Mucosa of gallbladder (tissue), 1 donor: ENCODE data around the gene PPIL6. TPM values are rescaled to one million over a fixed set of nuclear protein-coding genes. Genes with fewer than 3 reads are reported as not detected.
A peak's percentile ranks its signal among the peaks of the same experiment; 100 is the strongest.

Source experiments
- DNase-seq: peaks from one replicate; pipeline ENCODE4 v3.0.0-alpha.2; 2020; ENCODE audit warnings: low spot score
- total RNA-seq: library from RNA; stranded (reverse); gene quantifications from one replicate; pipeline ENCODE4 v1.2.1, GENCODE V29; 2021
- donor health status: DM: no; HTN: no; CAD: no.

The PPIL6 gene
- 2.6 TPM for total RNA-seq

GRCh38 chr6:109440331-109441068 lies at the start of gene PPIL6, which contains the start of gene SMPD2:
Gene PPIL6, minus strand, starts transcription at chr6:109440628. Its CDS starts 38 bp downstream, at chr6:109440590.
Gene SMPD2, plus strand, starts transcription at chr6:109440724. Its CDS starts 398 bp downstream, at chr6:109441122.
- peak; percentile 90 for DNase-seq

- DNase-seq = no peak
Observed at GRCh38 chr6:109488001-109488400, 47.6 kb upstream of the PPIL6 start.

GRCh38 chr6:109486068-109486467 lies 45.6 kb upstream of the PPIL6 start:
- DNase-seq = no peak

DNA sequence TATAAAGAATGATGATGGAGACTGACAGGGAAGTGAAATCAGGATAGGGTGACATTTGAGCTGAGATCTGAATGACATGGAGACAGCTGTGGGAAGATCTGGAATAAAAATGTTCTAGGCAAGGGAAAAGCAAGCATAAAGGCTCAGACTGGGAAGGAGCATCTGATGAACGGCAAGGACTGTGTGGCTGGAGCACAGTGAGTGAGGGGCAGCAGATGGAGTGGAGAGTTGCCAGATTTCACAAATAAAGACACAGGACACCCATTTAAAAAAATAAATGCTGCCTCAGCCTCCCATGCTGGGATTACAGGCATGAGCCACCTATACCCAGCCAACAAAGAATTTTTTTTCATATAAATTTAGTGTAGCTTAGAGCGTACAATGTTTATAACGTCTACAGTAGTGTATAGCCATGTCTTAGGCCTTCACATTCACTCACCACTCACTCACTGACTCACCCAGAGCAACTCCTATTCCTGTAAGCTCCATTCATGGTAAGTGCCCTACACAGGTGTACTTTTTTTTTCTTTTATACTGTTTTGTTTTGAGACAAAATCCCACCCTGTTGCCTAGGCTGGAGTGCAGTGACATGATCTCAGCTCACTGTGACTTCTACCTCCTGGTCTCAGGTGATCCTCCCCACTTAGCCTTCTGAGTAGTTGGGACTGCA lies 45.0 kb upstream of the PPIL6 start:
- no peak for DNase-seq

- no peak for DNase-seq
Observed at GRCh38 chr6:109484122-109484521, 43.7 kb upstream of the PPIL6 start.

GRCh38 chr6:109483735-109484057 lies 43.3 kb upstream of the PPIL6 start:
- no peak for DNase-seq

DNA sequence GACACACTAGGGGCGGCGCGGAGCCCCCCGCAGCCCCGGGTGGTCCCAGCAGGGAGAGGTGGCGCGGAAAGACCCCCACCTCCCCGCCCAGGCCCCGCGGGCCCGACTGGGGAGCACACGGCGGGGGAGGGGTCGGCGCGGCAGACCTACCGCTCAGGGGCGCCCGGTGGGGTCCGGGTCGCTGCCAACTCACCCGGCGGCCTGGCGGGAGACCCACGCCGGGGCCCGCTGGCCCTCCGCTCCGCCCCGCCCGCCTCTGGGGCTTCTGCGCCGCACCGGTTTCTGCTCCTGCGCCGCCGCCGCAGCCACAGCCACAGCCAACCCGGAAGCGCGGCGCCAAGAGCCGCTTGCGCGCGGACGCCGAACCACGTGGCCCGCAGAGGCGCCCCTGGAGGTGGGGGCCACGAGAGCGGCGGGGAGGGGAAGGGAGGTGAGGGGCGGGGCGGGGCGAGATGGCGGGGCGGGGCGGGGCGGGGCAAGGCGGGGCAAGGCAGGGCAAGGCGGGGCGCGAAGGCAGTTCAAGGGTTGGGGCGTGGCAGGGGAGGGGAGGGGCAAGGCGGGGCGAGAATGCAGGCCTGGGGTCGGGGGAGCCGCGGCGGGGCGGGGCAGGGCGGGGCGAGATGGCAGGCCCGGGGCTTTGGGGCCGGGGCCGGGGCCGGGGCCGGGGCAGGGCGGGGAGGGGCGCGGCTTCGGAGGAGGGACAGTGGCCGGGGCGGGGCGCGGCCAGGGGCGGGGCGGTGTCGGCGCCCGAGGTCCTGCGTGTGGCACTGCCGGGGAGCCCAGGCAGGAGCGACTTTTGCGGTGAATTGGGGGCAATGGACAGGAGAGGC lies 42.7 kb upstream of the PPIL6 start, which contains the start of gene ZBTB24:
ZBTB24 (minus strand) TSS at position 315 of the 830 bp plus-strand sequence. CDS start 1,193 bp downstream, outside the sequence.
- DNase-seq = peak; percentile 90

- DNase-seq = no peak
Observed at GRCh38 chr6:109480993-109481480, 40.6 kb upstream of the PPIL6 start.

GRCh38 chr6:109478841-109479624 lies 38.6 kb upstream of the PPIL6 start:
- no peak for DNase-seq

GRCh38 chr6:109478222-109478805 lies 37.9 kb upstream of the PPIL6 start:
- DNase-seq = no peak

DNA sequence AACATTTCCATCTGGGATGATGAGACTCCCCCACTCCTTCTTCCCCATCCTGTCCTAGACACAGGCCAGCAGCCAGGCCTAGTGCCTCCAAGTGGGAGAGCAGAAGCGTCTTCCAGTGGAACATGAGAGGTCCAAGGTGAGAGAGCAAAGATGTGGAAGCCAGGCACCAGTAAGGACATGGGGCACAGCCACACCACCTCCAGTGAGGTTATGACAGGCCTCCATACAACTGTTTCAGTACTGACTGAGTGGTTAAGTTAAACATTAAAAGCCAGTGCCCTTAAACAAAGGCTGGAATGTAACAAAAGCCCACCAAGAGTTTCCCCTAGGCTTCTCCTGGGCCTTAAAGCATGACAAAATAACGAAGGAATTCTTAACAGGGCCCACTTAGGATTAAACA lies 37.3 kb upstream of the PPIL6 start:
- no peak for DNase-seq

- DNase-seq = no peak
Observed at GRCh38 chr6:109477184-109477583, 36.8 kb upstream of the PPIL6 start.

DNA sequence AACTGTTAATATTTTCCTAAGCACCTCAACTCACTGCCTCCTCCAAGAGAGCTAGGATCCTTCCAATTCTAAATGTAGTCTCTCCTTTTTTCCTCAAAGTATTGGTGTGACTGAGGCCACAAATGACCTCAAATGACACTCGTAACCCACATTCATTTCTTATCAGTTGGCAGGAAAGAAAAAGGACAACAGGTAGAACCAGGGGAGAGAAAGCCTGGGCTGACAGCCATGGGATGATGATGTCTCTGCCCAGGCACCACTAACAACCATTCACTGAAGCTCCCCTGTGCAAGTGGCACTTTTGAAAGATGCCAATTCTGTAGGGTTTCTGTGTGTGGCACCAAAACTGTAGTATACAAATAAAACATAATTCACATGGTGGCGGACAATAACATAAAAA lies 35.2 kb upstream of the PPIL6 start:
- no peak for DNase-seq

DNA sequence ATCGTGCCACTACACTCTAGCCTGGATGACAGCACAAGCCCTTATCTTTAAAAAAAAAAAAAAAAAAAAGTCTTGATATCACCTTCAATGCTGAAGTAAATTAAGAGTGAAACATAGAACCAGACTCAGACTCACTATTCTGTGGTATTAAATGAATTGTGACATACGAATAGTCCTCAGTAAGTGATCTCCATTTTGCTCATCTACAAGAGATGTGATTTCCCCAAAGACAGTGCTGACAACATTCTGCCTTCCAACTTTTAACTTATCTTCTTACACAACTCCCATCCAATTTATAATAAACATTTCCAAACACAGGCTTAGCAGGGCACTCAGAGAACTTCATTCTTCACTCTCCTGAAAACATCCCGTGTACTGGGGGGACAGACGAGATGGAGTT lies 34.6 kb upstream of the PPIL6 start:
- no peak for DNase-seq

DNA sequence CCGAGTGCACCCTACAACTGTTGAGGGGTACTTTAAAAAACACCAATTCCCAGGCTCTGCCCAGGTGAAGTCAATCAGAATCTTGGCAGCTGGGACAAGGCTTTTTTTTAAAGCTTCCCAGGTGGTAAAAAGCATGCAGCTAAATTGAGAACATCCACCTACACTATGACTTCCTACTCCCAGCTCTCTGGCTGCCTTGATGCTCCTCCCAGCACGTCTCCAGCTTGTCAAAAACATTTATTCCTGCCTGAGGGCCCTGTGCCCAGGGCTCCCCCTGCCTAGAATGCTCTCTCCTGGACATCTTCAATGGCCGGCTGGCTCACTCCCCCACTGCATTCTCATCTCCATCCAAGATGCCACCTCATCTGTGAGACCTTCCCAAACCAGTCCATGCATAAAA lies 32.7 kb upstream of the PPIL6 start:
- DNase-seq = no peak

DNA sequence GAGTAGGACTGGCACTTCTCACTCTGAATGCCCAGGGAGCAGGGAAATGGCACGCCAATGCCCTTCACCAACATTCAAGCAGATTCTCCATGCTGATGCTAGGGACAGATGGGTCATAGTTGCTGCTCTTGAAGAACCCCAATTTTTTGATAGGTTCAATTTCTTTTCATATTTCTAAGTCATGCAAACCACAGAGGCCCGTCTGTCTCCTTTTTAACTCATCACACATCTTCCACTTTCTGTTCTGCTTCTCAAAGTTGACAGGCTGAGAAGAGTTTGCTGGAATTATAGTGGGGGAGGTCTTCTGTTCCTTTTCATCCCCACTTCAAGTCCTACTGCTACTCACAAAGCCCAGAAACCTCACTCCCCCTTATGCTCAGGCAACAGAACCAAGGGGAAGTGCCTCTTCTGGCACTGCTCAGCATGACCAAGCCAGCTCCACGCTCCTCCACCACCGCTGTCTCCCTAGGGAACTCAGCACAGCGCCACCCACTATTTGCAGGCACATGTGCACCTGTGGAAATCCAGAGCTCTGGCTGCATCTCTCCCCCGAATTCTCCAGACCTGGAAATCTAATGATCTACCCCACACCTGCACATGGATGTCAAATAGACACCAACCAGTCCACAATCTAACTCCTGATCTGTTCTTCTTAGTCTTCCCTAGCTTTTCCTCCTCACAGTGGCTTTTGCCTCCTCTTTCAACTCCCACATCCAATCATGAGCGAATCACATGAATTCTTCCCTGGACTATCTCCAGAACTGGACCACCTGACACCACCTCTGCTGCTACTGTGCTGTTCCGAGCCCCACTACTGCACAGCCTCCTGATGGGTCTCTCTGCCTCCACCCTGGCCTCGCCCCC lies 31.9 kb upstream of the PPIL6 start:
- no peak for DNase-seq

DNA sequence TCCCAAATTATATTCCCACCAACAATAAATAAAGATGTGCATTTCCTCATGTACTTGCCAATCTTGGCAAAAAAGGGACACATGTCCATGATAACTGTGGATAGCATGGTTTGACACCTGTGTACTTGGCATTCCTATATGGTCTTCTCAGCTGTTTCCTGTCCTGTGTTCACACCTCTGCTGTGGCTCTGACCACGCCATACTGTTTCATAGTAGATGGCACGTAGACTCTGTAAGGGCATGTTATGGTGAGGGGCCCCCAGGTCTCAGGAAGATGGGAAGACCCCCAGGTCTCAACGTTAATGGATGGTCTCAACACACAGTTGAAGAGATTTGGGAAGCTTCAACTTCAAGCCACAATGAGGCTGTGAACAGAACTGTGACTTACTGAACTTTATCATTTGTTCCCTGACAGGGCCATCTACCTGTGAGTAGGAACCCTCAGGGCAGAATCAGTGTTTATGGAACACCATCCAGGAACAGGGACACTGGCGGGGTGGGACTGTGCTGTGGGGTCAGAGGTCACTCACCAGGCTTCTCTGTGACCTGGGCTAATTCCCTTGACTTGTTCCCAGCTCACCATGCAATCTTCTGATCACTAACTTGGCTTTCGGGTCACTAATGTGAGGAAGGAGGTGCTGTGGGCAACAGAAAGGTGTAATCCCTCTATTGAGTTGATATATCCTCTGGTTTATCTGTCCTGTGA lies 30.8 kb upstream of the PPIL6 start:
- DNase-seq = no peak

DNA sequence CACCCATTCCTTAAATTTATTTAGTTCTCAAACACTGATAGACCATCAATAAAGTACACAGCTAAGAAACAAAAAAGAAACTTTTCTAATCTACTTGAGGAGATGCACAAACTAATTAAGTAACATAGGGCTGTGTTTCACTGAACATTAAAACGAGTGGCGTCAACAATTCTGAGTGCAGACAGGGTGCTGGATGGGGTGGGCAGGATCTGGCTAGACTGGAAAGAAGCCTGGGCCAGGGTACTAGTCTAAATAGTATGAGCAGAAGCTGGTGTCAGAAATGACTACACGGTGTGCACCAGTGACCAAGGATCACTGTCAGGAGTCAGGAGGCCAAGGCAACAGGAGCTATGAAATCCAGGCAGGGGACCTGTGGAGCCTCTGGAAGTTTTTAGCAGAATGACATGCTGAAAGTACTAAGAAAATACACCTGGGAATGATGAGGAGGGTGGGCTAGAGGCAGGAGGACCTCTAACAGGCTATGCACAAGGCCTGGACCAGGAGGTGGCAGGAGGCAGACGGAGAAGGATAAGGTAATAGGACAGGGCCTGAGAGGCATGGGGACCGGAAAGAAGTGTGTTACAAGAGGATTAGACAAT lies 29.3 kb upstream of the PPIL6 start:
- DNase-seq = no peak

GRCh38 chr6:109467696-109468095 lies 27.3 kb upstream of the PPIL6 start:
- DNase-seq = no peak
